ENCODE measurements around the gene PDLIM1. TPM values are rescaled to one million over a fixed set of nuclear protein-coding genes. Genes with fewer than 3 reads are reported as not detected.

Gene PDLIM1
- total RNA-seq, 1 donor from 2014 or later: 358 TPM

DNA sequence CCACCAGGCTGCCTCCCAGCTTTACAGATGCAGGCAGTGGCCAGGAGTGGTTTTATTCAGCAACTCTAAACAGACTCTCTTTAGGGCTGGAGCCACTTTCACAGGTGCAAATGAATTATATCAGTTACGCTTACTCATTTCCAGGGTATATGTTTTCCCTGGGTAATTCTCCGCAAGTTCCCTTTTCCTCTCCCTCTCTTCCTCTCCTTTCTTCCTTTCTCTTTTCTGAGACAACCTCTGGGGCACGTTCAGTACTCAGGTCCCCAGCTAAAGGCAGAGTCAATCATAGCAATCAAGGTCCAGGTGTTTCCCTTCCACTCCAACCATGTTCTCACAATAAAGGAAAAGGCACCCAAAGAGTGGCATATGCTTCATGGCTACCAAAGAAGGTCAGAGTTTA, 41.3 kb downstream of the PDLIM1 start:
- TF ChIP-seq, protein P1, sequence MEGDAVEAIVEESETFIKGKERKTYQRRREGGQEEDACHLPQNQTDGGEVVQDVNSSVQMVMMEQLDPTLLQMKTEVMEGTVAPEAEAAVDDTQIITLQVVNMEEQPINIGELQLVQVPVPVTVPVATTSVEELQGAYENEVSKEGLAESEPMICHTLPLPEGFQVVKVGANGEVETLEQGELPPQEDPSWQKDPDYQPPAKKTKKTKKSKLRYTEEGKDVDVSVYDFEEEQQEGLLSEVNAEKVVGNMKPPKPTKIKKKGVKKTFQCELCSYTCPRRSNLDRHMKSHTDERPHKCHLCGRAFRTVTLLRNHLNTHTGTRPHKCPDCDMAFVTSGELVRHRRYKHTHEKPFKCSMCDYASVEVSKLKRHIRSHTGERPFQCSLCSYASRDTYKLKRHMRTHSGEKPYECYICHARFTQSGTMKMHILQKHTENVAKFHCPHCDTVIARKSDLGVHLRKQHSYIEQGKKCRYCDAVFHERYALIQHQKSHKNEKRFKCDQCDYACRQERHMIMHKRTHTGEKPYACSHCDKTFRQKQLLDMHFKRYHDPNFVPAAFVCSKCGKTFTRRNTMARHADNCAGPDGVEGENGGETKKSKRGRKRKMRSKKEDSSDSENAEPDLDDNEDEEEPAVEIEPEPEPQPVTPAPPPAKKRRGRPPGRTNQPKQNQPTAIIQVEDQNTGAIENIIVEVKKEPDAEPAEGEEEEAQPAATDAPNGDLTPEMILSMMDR (IDR thresholded peaks at IDR 0.05; ENCODE audit: borderline replicate concordance): no peak
- Histone ChIP-seq H3K4me3 (no peak overlapping the region), H3K36me3 (peaks cover 37% of the 10 kb centered on the region), H3K27me3 (ENCODE audit: low read depth) (no peaks in the 10 kb centered on the region), H3K9me3 (replicated peaks) (no peaks in the 10 kb centered on the region), H3K27ac (replicated peaks) (peak overlapping the region; percentile 78), H3K4me1 (peaks cover 84% of the 10 kb centered on the region)
- DNase-seq: no peak
- intact Hi-C loops (cut with micrococcal nuclease): loop anchor here (5.0 kb wide), 1 partner anchor 113 kb away; no protein-coding TSS in a partner anchor

DNA sequence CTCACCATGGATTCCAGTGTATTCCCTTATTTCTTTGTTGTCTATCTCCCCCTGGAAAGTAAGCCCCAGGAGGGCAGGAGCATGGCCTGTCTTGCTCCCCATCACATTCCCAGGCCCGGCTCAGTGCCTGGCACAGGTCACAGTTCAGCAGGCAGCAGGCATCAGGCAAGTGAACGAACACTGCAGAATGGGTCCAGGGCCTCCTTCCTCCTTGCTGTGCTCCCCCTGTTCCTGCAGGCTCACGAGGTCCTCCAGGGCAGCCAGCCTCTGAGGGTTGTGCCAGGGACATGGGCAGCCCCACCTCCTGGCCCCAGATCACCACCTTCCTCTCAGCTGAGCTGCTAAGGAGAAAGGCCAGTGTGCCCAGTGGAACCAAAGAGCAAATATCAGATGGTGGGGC, 41.8 kb downstream of the PDLIM1 start:
- no peaks in the 10 kb centered on the region for H3K27me3 ChIP-seq (ENCODE audit: low read depth)
- peak; percentile 63 for DNase-seq
- H3K4me1 ChIP-seq: peaks cover 81% of the 10 kb centered on the region
- intact Hi-C loops (cut with micrococcal nuclease): loop anchor here (5.0 kb wide), 1 partner anchor 113 kb away; no protein-coding TSS in a partner anchor
- H3K36me3 ChIP-seq: peaks cover 42% of the 10 kb centered on the region
- no peaks in the 10 kb centered on the region for H3K9me3 ChIP-seq (replicated peaks)
- TF ChIP-seq, protein P1 (IDR thresholded peaks at IDR 0.05; ENCODE audit: borderline replicate concordance): no peak
- no peak overlapping the region for H3K4me3 ChIP-seq
- peak overlapping the region; percentile 78 for H3K27ac ChIP-seq (replicated peaks)

DNA sequence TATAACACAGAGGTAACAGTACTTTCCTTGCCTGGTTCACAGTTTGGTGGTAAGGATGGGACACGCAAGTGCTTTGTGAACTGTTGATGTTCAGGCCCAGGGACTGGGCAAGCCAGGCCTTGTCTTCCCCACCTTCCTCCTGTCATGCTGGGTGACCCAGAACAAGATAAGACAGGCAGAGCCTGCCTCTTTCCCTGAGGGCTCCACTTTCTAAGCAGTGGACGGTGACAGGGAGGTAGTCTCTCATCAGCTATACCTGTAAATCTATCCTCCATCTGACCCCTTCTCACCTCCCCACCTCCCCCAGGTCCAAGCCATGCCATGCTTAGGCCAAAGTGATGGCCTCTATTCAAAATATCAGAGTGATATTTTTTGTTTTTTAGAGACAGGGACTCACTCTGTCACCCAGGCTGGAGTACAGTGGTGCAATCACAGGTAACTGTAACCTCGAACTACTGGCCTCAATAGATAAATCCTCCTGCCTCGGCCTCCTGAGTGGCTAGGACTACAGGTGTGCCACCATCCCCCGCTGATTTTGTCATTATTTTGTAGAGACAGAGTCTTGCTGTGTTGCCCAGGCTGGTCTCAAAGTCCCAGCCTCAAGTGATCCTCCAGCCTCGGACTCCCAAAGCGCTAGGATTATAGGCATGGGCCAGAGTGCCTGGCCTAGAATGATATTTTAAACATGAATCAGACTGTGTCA, 42.8 kb downstream of the PDLIM1 start:
- Histone ChIP-seq H3K9me3 (replicated peaks) (no peaks in the 10 kb centered on the region), H3K4me1 (peaks cover 81% of the 10 kb centered on the region), H3K4me3 (no peak overlapping the region), H3K36me3 (peaks cover 52% of the 10 kb centered on the region), H3K27me3 (ENCODE audit: low read depth) (no peaks in the 10 kb centered on the region), H3K27ac (replicated peaks) (peak overlapping the region; percentile 78)
- TF ChIP-seq, protein P1 (IDR thresholded peaks at IDR 0.05; ENCODE audit: borderline replicate concordance): no peak
- intact Hi-C loops (cut with micrococcal nuclease): loop anchor here (5.0 kb wide), 1 partner anchor 114 kb away; no protein-coding TSS in a partner anchor
- DNase-seq: no peak

DNA sequence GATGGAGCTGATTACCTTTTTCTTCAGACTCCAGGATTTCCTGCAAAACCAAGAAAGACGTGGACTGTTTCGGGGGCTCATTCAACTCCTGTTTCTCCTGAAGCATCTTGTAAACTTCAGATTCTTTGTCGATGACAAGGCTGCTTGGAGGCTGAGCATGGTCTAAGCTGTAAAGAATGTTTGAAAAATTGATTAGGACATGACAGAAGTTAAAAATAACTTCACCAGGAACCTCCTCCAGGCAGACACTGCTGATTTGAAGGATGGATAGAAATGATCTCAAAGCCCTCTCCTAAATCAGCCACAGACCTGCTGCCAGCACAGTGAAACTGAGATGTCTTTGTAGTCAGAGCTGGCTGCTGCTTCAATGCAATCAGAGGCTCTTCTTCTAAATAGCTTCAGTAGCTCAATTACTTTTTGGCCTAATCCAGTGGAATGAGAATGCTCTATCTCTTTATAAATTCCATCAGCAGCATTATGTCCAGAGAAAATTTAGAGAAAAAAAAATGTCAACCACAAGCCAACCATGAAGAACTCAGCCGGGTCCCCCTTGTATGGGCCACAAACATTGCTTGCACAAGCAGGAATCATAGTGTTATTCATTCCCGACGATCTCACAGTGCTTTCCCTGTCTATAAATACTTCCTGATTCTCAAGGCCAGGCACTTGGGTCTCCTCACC, 43.5 kb downstream of the PDLIM1 start:
- H3K27ac ChIP-seq (replicated peaks): peak overlapping the region; percentile 78
- no peaks in the 10 kb centered on the region for H3K27me3 ChIP-seq (ENCODE audit: low read depth)
- H3K36me3 ChIP-seq: peaks cover 58% of the 10 kb centered on the region
- peaks cover 76% of the 10 kb centered on the region for H3K4me1 ChIP-seq
- no peak overlapping the region for H3K4me3 ChIP-seq
- H3K9me3 ChIP-seq (replicated peaks): no peaks in the 10 kb centered on the region
- TF ChIP-seq, protein P1 (IDR thresholded peaks at IDR 0.05; ENCODE audit: borderline replicate concordance): no peak
- intact Hi-C loops (cut with micrococcal nuclease): loop anchor here (5.0 kb wide), 1 partner anchor 115 kb away; no protein-coding TSS in a partner anchor
- no peak for DNase-seq

DNA sequence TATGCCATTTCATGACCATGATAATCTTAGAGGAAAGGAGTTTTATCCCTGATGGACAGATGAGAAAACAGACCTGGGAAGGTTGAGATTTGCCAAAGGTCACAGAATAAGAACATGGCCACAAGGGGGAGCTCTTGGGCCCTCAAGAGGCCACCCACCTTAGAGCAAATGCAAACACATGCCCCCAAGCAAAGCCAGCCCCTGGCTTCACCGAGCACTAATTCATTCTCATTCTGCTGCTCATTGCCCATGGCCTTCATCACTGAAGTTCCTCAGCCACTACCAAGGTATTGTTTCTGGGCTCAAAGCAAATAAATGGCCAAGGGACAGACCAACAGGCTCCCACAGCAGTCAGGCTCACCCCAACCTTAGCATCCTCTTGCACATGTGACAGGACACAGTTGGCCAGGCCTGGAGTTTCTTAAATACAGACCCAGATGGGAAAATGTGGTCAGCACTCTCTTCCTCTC, 44.2 kb downstream of the PDLIM1 start:
- H3K27ac ChIP-seq (replicated peaks): peak overlapping the region; percentile 78
- no peaks in the 10 kb centered on the region for H3K27me3 ChIP-seq (ENCODE audit: low read depth)
- peaks cover 71% of the 10 kb centered on the region for H3K4me1 ChIP-seq
- H3K36me3 ChIP-seq: peaks cover 58% of the 10 kb centered on the region
- H3K9me3 ChIP-seq (replicated peaks): no peaks in the 10 kb centered on the region
- peak; percentile 68 for DNase-seq
- intact Hi-C loops (cut with micrococcal nuclease): loop anchor here (5.0 kb wide), 1 partner anchor 116 kb away; no protein-coding TSS in a partner anchor
- H3K4me3 ChIP-seq: no peak overlapping the region
- TF ChIP-seq, protein P1 (IDR thresholded peaks at IDR 0.05; ENCODE audit: borderline replicate concordance): peak; percentile 88

All from left ventricle myocardium inferior (tissue), 1 donor.